Left hindlimb (tissue), 1 donor: ENCODE results near the gene RHOXF2.
A peak's percentile ranks its signal among the peaks of the same experiment; 100 is the strongest.

ENCODE experiments used
- DNase-seq: peaks from one replicate; pipeline ENCODE4 v3.0.0-alpha.2; 2018

RHOXF2 gene

GRCh38 chrX:120205816-120206753, 47.7 kb downstream of the RHOXF2 start:
- no peak for DNase-seq

GRCh38 chrX:120207009-120207605, 48.7 kb downstream of the RHOXF2 start:
- DNase-seq: no peak

- DNase-seq: peak; percentile 41
Observed at GRCh38 chrX:120213438-120214265, 55.2 kb downstream of the RHOXF2 start.
